HG03520 (cell line): ENCODE results near the gene PRDX5.
"Not testable (repeated sequence)": the region's sequence is repeated elsewhere in the genome, so short reads cannot be mapped to it uniquely, and the experiment has no call there.

Experiments used
- ATAC-seq: cut with Tn5 transposase; IDR thresholded peaks from one replicate; pipeline ENCODE4 v1.9.1; 2021; ENCODE audit warnings: mild to moderate bottlenecking, moderate library complexity; ENCODE audit not compliant: unreplicated experiment

Gene PRDX5

DNA sequence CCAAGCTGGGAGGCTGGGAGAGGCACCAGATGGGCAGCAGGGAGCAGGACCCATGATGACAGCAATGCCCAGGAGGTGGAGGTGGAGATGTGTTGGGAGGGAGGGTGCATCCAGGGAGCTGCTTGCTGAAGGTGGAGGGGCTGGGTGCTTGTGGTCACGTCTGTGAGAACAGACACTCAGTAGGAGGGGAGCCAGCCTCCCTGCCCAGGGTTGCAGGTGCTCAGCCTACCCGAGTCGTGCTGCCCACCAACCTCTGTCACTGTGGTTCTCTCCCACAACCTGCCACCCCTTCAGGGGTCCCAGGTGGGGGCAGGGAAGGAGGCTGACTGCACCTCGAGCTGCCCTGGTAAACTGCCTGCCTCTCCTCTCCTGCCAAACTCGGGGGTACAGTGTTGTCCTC is 5.5 kb downstream of the PRDX5 start:
- ATAC-seq, result no peak

DNA sequence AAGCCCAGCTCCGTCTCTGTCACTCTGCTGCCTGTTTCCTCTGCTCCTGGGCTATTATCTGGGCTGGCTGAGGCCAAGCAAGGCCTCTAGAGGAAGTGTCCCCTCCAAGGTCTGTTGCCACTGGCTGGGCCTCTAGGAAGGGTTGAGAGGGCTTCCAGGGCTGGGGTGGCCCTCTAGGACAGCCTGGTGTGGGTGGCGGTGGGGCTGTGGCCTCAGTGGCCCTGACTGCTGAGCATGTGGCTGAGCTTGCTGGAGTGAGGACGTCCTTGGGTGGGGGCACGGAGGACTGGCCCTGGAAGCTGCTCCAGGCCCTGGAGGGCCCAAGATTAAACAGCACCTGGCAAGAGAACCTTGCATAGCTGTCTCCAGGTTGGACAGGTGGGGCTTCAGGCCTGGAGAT is 6.1 kb downstream of the PRDX5 start:
- ATAC-seq, result not testable (repeated sequence)

DNA sequence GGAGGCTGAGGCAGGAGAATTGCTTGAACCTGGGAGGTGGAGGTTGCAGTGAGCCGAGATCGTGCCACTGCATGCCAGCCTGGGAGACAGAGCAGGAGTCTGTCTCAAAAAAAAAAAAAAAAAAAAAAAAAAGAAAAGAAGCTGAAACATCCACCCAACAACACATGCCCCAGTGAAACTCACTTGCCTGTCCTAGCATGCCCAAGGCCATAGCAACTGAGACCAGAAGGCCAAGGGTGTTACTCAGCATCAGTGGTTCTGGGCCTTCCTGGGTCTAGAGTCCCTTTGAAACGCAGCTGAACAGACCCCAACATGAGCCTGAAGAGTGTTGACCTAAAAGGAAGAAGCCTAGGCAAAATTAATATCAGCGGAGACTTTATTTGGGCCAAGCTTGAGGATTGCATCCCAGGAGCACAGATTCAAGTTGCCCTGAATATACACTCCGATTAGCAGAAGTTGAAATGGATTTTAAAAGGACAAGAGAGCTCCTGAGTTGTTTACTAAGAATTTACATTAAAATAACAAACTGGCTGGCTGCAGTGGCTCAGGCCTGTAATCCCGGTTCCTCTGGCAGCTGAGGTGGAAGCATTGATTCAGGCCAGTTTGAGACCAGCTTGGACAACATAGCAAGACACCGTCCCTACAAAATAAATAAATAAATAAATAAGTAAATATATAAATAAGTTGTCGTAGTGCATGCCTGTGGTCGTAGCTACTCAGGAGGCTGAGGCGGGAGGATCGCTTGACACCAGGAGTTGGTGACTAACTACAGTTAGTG is 7.0 kb downstream of the PRDX5 start:
- no peak for ATAC-seq

DNA sequence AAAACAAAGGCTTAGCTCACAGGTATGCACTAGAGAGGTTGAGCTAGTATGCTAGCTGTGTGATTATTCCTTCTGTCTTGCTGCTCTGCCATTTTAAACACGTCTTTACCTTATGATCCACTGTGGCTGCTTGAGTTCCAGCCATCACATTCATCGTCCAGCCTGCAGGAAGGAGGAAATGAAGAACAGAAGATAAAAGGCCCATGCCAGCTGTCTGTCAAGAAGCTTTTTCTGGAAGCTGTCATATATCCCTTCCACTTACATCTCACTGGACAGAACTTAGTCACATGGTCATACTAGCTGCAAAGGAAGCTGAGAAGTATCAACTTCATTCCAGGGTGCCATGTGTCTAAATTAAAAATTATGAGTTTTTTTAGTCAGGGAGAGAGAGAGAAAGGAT is 9.5 kb downstream of the PRDX5 start:
- no peak for ATAC-seq

DNA sequence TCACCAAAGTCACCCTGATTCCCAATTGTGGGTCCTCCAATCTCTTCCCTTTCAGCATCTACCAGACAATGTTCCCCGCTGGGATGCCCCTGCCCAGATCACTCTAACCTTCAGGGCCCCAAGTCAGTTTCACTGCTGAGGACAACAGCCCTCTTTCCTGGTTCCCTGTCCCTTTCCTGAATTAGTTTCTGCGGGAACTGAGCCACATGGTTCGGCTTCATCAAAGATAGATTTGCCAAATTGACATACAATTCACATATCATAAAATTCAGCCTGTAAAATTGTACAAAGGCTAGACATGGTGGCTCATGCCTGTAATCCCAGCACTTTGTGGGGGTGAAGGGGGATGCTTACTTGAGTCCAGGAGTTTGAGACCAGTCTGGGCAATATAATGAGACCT is 10.1 kb downstream of the PRDX5 start:
- ATAC-seq, result no peak

DNA sequence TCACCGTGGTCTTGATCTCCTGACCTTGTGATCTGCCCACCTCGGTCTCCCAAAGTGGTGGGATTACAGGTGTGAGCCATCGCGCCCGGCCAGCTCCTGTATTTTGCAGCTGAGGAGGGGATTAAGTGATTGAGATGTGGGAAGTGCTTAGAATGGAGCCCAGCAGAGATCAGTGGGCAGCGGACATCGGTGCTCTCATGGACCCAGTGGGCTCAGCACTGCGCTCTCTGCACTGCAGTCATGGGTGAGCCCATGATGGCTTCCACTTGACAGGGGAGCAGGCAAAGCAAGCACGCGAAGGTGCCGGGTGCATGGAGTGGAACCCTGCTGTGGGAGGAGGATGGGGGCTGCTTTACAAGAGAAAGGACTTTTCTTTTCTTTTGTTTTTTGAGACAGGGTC is 13.0 kb downstream of the PRDX5 start:
- ATAC-seq, result no peak

DNA sequence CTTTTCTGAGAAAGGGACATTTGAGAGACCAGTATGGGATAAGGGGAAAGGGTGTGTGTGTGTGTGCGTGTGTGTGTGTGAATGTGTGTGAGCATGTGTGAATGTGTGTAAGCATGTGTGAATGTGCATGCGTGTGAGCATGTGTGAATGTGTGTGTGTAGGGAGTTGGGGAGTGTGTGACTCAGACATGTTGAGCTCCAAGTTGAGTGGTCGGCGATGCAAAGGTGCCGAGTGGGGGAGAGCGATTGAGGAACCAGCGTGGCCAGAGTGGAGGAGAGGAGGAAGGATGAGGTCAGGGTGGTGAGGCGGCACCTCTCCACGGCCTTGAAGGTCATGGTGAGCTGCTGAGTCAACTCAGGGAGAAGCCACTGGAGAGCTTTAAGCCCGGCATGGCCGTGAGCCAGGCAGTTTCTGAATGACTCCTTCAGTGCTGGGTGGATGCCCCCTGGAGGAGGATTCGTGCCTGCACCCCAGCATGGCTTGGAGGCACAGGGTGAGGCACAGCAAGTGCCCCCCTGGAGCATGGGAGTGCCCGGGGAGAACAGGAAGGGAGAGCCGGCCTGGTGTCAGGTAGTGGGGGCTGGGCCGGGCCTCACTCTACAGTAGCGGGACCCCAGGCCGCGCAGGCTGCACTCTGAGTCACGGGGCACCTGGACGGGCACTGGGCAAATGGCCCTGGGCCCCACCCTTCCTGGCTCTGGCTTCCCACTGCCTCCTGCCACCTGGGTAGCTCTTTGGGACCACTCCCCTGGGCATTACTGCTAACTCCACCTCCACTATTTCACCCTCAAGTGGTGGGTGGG is 13.8 kb downstream of the PRDX5 start:
- no peak for ATAC-seq

DNA sequence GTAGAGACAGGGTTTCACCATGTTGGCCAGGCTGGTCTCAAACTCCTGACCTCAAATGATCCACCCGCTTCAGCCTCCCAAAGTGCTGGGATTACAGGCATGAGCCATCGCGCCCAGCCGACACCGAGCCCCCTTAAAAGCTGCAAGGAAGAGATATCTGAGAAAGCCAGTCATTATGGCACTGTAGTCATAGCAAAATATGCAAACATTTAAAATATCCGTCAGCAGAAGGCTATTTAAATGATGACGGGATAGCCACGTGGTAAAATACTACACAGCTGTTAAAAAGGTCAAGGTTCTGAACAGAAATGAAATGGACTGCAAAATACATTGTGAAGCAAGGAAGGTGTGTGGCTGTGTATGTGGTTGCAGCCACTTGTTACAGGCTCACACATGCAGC is 15.6 kb downstream of the PRDX5 start:
- no peak for ATAC-seq

DNA sequence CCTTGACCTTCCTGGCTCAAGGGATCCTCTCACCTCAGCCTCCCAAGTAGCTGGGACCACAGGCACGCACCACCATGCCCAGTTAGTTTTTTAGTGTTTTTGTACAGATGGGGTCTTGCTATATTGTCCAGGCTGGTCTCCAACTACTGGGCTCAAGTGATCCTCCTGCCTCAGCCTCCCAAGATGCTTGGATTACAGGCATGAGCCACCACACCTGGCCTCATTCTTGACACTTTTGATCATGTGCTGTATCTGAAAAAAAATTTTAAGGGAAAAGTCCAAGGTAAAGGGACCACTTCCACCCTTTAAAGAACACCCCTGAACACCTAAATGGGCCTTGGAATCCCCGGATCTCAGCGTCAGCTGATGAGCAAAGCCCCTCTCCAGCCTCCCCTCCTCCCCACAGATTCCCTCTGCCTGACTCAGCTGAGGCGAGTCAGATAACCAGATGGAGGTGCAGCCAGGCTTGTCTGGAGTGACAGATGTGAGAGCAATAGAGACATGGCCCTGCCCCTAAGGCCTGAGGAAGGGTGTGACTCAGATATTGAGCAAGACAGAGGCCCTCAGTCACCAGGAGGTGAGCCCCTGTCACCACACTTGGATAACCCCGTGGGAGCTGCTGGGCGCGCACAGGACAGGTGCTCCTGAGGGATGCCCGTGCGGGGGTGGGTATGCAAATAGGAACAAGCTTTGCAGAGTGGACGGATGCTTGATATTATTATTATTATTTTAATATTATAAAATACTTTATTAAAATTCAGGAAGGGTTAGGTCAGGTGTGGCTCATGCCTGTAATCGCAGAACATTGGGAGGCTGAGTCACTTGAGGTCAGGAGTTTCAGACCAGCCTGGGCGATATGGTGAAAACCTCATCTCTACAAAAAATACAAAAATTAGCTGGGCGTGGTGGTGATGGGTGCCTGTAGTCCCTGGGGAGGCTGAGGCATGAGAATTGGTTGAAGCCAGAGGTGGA is 17.1 kb downstream of the PRDX5 start:
- peak; percentile 78 for ATAC-seq

DNA sequence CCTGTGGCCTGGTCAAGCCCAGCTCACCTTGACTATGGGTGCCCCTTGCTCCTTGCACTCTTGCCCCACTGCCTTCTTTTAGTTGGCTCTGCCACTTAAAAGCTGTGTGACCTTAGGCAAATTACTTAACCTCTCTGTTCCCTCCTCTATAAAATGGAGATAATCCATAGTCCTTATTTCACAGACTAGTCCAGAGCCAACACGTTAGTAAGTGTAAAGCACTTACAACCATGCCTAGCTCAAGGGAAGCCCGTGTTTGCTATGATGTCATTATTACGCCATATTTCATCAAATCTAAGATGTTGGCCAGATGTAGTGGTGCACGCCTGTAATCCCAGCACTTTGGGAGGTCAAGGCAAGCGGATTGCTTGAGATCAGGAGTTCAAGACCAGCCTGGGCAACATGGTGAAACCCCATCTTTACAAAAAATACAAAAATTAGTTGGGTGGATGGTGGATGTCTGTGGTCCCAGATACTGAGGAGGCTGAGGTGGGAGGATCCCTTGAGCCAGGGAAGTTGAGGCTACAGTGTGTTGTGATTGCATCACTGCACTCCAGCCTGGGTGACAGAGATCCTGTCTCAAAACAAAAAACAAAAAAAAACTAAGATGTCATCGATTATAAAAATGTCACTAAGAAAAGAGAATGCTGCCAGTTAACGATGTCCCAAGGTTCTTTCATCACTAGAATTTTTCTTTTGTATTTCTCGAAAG is 19.8 kb downstream of the PRDX5 start:
- no peak for ATAC-seq

DNA sequence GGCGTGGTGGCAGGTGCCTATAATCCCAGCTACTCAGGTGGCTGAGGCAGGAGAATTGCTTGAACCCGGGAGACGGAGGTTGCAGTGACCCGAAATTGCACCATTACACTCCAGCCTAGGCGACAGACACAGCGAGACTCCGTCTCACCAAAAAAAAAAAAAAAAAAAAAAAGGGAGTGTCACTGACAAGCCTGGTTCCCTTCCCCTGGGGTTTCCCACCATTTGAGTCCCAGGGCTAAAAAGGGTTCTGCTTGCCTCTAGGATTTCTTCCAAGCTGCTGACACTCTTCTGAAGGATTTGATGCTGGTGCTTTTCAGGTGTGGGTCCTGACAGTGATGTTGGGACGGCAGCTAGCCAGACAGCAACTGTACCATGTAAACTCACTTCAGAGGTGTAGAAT is 20.8 kb downstream of the PRDX5 start:
- no peak for ATAC-seq

DNA sequence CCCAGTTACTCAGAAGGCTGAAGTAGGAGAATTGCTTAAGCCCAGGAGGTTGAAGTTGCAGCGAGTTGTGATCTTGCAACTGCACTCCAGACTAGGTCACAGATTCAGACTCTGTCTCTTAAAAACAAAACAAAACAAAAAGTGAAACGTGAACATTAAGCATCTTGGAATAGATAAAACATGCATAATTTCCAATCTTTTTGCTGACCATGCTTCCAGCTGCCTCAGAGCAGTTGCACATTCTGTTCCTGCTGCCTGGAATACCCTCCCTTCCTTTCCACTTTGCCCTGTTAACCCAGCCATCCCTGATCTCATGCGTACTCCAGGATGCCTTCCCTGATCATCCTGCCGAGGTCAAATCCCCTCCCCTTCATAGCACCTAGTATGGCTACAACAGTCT is 21.4 kb downstream of the PRDX5 start:
- ATAC-seq, result no peak

DNA sequence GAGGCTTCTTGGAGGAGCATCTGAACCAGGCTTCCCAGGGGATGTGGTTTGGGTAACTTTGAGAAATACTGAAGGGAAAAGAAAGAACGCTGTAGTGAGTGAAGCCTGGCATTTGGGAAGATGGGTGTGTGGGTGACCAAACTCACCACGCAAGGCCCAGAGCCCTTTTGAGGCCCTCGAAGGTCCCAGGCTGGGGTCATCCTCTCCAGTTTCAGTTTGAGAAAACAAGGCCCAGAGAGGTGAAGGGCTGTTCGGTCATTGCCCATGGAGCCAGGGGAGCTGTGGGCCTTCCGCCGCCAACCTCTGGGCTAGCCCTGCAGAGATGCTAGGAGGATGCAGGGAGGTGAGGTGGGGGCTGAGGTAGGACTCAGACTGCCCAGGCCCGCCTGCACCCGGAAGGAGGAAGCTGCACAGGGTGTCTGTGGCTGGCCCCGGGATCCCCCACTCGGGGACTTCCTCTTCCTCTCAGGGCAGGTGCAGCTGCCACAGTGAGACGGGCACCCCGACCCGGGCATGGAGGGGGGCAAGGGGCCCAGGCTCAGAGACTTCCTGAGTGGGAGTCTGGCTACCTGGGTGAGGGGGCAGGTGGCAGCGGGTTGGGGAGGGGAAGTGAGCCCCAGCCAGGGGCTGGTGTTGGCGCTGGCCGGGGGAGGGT is 22.0 kb downstream of the PRDX5 start, which contains the start of gene CCDC88B:
CCDC88B (plus strand) TSS at position 451 of the 655 bp plus-strand sequence; CDS start at position 514, 63 bp downstream.
- ATAC-seq, result peak; percentile 36

DNA sequence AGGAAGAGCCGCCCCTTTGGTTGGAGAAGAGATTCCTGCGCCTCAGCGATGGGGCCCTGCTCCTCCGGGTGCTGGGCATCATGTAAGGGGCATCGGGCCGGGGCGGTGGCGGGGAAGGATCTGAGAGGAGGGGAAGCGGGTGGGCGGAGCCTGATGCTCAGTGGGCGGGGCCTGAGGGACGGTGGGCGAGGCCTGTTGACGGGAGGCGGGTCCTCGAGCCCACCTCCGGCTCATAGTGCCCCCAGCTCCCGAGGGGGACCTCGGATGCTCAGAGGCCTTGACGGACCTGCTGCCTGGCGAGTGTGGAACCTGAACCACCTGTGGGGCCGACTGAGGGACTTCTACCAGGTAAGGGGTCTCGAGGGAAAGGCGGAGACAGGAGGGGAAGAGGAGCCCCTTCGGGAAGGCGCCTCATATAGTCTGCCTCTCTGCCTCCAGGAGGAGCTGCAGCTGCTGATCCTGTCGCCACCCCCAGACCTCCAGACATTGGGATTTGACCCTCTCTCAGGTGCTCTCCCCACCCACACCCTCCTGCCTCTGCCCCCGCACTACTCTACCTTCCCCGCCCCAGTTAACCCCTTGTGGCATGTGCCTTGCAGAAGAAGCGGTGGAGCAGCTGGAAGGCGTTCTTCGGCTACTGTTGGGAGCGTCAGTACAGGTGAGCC is 22.9 kb downstream of the PRDX5 start:
- no peak for ATAC-seq

DNA sequence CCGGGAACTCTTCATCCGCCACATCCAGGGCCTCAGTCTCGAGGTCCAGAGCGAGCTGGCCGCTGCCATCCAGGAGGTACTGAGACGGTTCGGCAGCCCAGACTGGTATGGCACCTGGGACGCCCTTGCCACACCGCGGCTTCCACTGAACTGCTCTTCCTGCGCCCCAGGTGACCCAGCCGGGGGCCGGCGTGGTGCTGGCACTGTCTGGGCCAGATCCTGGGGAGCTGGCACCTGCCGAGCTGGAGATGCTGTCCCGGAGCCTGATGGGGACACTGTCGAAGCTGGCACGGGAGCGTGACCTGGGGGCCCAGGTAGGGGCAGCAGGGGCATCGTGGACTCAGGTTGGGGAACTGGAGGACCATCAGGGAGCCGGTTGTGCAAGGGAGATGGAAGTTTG is 23.5 kb downstream of the PRDX5 start:
- no peak for ATAC-seq

DNA sequence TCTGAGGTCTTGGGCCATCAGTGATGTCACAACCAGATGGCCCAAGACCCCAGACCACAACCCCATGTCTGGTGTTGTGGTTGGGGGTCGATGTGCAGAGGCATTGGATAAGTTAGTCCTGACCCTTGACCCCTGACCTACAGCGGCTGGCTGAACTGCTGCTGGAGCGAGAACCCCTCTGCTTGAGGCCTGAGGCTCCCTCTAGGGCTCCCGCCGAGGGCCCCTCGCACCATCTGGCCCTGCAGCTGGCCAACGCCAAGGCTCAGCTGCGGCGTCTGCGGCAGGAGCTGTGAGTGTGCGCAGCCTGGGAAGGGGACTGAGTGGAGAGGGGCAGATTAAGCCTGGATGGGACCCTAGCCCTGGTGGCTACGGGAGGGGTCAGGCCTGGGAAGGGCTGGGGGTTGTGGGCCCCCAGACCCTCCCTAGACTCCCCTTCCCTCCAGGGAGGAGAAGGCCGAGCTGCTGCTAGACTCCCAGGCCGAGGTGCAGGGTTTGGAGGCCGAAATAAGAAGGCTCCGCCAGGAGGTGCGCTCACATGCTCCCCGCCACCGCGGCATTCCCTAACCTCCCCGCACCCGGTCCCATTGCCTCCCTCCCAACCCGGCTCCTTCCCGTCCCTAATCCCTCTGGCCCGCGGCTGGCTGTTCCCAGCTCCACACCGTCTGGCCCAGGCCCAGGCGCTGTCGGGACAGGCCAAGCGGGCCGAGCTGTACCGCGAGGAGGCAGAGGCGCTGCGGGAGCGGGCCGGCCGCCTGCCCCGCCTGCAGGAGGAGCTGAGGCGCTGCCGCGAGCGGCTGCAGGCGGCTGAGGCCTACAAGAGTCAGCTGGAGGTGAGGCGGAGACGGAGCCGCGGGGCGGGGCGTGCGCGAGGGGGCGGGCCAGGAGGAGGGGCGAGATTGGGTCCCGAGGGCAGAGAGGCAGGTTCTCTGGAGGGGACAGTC is 24.2 kb downstream of the PRDX5 start:
- peak; percentile 42 for ATAC-seq

DNA sequence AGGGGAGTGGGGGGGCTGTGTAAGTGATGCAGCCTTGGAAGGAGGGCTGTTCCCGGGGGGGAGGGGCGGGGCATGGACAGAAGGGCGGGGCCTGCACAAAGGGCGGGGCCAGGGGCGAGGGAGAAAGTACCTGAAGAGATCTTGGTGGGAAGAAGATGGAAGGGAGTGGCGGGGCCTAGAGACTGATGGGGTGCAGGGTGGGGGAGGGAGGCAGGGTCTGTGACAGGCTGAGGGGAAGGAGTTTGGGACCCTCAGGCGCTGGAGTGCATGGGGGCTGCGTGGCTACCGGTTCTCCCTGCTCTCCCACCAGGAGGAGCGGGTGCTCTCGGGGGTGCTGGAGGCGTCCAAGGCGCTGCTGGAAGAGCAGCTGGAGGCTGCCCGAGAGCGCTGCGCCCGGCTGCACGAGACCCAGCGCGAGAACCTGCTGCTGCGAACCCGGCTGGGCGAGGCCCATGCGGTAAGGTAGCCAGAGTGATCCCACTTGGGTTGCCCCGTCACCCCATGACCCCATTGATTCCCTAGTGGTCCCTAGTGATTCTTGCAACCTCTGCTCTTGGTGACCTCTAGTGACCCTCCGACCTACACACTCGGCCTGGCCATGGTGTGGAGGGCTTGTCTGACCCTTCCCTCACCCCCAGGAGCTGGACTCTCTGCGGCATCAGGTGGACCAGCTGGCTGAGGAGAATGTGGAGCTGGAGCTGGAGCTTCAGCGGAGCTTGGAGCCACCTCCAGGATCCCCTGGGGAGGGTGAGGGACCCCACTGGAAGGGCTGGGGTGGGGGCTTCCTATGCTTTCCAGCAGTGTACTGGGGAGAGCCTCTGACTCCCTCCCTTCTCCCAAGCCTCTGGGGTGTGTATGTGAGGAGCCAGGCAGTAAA is 25.2 kb downstream of the PRDX5 start:
- ATAC-seq, result no peak
